ENCODE data around the gene FRMD4A.

FRMD4A gene

DNA sequence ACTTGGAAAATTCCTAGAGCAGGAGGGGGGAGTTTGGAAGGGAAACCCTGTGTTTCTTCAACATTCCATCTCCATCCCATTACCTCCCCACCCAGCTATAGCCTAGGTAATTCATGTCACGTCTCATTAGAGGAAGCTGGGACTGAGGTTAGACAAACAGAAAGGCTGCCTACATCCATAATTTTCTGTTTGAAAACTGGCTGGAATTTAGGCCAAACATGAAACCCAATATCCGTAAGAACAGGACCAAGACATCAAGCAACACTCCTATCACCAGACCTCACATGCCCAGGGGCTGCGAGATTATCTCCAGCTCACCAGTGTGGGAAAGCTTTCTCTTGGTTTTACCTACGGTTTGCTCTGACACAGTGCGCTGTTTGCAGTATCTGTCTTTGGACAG, 316.3 kb downstream of the FRMD4A start:
- no peak for TF ChIP-seq ZNF274 (IDR thresholded peaks at IDR 0.05; ENCODE audit: low read depth, low read length)

DNA sequence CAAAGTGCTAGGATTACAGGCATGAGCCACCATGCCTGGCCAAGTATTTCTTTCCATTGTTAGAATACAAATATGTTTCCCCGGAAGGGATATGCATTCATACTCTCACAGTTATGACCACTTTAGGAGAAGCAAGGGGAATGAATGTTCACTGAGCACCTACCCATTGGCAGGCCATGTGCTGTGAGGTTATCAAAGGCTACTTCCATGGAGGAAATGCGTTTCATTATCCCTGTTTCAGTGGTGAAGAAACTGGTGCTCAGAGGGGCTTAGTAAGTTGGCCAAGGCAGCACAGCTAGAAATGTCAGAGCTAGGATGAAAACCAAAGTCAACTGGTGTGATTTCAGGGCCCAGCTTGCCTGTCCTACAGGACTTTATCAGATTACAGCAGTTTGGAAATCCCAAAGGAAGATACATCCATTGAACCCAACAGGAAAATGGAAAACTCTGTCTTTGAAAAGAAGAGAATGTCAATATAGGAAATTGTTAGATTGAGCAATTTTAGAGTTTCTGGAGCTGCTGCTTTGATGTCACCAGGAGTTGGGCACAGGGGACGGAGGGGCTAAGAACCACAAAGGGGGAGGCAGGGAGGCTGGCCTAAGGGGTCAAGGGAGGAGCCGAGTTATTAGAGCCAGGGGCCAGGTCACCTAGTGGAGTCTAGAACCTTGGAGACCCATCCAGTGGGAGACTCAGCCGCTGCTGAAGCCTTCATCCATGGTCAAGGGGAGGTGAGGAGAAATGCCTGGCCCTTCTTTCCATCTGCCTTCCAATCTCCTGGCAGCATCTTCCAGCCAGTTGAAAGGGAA, 319.8 kb downstream of the FRMD4A start:
- TF ChIP-seq ZNF274 (IDR thresholded peaks at IDR 0.05; ENCODE audit: low read depth, low read length) = no peak
- no peak overlapping the region for H3K4me3 ChIP-seq (ENCODE audit: low read length)

More for the DNA sequence above, 316.3 kb downstream of the FRMD4A start:
- no peak overlapping the region for H3K4me3 ChIP-seq (ENCODE audit: low read length)

DNA sequence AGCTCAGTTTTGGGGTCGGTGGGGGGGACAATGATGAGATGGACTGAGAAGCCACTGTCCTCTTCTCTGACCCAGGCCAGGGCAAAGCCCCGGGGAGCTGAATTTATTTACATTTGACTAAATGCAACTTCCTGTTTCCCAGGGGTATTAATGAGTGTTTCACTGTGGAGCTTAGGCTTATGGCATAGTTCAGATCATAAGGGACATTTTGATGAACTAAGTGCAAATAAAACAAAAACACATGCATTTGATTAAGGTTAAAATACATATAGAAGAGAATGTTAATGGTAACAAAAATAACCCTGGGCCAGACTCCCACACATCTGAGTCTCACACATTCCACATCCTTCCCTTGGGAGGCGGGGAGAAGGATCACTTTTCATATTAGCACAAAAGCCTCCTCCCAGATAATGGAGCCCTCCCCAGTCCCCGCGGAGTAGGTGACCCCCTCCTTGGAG, 320.6 kb downstream of the FRMD4A start:
- H3K4me3 ChIP-seq (ENCODE audit: low read length) = peak overlapping the region; percentile 50; the same call in 1 of the 2 replicates
- no peak for TF ChIP-seq ZNF274 (IDR thresholded peaks at IDR 0.05; ENCODE audit: low read depth, low read length)

DNA sequence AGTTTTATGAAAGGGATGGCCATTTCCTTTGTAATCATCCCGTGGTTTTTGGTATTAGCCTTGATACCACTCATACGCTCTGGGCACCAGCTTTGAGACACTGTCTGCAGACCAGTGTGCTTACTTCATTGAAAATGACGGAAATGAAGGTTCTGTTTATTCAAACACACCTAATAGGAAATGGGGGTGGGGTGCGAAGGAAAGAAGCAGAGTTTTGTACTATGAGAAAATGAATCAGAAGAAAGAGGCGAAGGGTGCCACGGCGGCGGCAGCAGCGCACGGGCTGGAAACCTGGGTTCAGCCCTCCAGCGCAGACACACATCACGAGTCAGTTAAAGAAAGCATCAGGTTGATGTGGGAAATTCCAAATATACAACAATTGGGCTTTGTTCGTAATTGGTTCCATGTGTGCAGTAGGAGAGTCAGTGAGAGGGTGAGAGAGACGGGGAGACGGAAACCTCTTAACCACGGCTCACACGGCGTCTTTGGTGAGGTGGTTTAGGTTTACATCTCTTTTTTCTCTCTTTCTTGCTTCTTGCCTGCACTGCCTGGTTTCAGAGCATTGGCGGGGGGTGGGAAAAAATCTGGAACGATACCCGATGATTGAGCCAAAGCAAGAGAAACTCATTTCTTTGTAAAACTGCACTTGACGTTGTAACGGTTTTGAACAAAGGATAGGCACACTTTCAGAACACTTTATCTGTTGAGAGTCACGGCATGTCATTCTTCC, 321.2 kb downstream of the FRMD4A start:
- no peak for TF ChIP-seq ZNF274 (IDR thresholded peaks at IDR 0.05; ENCODE audit: low read depth, low read length)
- H3K4me3 ChIP-seq (ENCODE audit: low read length) = peak overlapping the region; percentile 50

DNA sequence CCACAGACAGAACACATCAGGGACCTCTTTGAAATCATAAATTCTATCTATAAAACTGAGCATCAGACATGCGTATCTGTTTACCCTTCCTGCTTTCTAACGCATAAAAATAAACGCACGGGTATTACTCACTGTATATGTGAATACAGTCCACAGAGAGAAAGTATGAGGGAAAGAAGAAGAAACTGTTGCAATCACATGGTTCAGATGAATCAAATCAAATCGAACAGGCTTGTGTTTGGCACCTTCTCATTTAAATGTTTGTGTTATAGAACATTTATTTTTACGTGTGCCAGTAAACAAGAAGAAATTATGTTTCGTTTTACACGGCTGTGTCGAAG, 322.0 kb downstream of the FRMD4A start:
- TF ChIP-seq ZNF274 (IDR thresholded peaks at IDR 0.05; ENCODE audit: low read depth, low read length) = no peak
- peak overlapping the region; percentile 68 for H3K4me3 ChIP-seq (ENCODE audit: low read length)

DNA sequence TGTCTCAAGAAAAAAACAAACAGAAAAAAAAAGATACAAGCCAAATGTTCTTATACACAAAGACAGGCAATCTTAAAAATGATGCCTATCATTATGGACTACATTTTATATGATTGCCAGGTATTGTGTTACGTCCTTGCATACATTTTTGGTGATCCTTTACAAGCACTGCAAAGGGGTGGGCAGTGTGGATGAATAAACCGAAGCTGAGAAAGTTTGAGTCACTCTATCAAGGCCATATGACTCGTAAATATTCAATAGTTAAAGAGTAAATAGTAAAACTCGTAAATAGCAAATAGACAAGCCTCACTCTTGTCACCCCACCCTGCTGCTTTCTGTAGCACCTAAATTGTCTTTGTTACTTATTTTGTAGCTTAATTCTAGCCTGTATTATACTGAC, 326.2 kb downstream of the FRMD4A start:
- H3K4me3 ChIP-seq (ENCODE audit: low read length) = no peak overlapping the region
- no peak for TF ChIP-seq ZNF274 (IDR thresholded peaks at IDR 0.05; ENCODE audit: low read depth, low read length)

DNA sequence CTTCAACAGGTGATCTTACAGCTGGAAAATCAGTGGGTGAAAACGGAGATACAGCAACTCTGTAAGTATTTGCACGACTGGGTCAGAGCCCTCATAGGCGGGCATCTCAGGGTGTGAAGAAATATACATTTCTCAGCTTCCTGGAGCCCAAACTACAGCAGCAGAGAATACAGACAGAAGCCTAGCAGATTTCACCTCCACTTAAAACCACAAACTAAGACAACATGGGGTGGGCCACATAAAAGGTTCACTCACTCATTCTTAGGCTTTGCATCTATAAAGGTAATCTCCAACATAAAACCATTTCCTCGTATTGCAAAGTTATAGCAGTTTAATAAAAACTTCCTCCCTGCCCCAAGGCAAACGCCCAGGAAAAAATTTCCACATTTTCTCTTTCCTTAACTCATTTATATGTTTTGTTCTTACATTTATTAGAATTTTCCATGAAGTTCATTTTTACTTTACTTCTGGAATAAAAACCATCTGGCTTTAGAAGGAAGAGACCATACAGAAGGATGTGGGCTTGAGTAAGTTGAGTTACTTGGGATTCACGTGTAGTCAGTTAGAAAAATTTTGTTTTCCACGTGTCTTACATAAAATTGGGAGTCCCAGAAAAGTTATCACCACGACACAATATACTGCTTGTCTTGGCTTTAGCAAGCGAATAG, 327.1 kb downstream of the FRMD4A start:
- TF ChIP-seq ZNF274 (IDR thresholded peaks at IDR 0.05; ENCODE audit: low read depth, low read length) = no peak
- no peak overlapping the region for H3K4me3 ChIP-seq (ENCODE audit: low read length)

DNA sequence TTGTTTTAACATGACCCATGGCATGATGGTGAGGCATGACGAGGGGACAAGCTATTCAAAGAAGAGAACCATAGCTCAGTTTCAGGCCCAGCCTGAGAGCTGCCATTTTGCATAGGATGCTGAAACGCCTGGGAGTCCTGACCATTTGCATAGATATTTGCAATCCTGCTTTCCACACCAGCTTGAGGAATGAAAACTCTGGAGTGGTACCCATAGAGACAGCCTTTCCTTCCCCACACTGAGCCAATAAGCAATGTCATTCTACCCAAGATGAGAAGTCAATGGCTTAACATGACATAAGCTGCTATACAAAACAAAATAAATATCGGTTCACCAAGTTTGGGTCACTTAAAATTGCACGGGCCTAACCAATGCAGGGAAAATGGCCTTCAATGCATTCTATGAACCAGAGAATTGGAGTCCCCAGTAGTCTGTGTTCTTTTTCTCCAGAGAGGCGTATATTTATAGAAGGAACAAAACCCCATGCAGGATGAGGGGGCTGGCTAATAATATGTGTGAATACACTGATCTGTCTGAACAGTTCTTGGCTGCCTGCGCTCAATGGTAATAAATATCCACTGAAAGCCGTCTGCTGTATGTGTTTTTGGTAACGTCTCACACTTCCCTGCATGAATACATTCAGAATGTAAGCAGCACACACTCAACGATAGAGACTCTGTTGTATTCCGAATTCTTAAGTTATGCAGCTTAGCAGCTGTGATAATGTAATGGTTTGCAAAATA, 329.3 kb downstream of the FRMD4A start:
- H3K4me3 ChIP-seq (ENCODE audit: low read length) = no peak overlapping the region
- no peak for TF ChIP-seq ZNF274 (IDR thresholded peaks at IDR 0.05; ENCODE audit: low read depth, low read length)

DNA sequence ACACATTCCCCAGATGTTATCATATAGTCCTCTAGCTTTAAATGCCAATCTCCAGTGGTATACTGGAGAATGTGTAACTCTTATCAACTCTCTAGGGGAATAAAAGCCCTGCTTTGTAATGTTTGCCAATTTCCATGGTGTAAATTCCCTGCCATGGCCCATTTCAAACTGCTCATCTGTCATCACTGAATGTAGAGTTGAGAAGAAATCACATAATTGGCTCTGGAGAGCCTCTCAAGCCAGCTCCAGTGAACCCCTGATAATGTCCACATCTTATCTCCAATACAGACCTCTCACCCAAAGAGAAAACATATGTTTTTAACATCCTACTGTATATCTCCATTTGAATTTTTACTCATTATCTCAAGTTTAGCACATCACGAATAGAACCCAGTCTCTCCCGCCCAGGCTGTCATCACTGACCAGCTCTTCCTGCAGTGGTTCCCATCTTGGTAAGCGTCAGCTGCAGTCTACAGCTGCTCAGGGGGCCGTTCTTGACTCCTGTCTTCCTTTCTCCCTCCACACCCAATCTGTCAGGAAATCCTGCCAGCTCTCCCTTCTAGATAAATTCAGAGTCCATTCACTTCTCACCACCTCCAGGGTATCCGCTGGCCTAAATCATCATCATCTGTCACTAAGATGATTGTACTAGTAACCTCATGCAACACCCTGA, 332.4 kb downstream of the FRMD4A start:
- no peak overlapping the region for H3K4me3 ChIP-seq (ENCODE audit: low read length)
- no peak for TF ChIP-seq ZNF274 (IDR thresholded peaks at IDR 0.05; ENCODE audit: low read depth, low read length)

DNA sequence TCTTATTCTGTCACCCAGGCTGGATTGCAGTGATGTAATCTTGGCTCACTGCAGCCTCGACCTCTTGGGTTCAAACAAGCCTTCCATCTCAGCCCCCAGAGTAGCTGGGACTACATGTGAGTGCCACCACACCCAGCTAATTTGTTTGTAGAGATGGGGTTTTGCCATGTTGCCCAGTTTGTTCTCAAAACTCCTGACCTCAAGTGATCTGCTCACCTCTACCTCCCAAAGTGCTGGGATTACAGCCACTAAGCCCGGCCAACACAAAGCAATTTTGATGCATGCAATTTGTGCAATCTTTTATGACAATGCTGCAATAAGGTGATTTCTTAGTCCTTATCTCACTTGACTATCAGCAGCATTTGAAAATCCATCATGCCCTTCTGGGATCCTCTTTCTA, 333.1 kb downstream of the FRMD4A start:
- TF ChIP-seq ZNF274 (IDR thresholded peaks at IDR 0.05; ENCODE audit: low read depth, low read length) = no peak
- H3K4me3 ChIP-seq (ENCODE audit: low read length) = no peak overlapping the region

DNA sequence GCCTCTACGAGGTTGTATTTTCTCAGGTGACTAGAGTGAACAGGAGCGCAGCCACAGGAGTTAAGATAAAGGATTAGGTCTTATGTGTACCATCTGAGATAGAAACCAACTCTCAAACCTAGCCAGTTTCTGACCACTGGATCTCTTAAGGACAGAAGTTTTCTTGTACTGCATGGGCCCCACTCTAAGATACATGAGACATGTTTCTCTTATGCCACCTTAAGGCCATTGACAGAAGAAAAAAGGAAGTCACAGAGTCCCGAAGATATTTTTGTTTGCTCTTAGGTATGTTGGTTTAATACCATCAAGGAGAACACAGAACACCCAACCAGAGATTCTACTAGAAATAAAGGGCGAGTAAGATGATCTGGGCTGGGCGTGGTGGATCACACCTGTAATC, 335.8 kb downstream of the FRMD4A start:
- no peak for TF ChIP-seq ZNF274 (IDR thresholded peaks at IDR 0.05; ENCODE audit: low read depth, low read length)
- no peak overlapping the region for H3K4me3 ChIP-seq (ENCODE audit: low read length)

DNA sequence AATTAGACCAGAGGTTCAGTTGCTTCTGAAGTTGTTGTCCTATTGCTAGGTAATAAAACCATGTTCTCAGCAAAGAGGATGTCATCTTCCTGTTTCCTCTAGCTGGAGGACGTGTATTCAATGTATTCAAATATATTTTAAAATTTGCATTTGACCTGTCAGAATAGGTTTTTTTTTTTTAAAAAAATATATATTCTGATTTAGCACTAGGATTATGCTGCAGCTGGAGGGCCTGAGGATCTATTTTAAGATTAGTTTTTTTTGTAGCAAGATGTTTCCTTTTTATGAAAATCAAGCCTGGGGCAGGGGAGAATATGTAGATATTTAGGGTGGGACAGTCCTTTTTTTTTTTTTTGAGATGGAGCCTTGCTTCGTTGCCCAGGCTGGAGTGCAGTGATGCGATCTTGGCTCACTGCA, 337.0 kb downstream of the FRMD4A start:
- no peak overlapping the region for H3K4me3 ChIP-seq (ENCODE audit: low read length)
- TF ChIP-seq ZNF274 (IDR thresholded peaks at IDR 0.05; ENCODE audit: low read depth, low read length) = no peak

DNA sequence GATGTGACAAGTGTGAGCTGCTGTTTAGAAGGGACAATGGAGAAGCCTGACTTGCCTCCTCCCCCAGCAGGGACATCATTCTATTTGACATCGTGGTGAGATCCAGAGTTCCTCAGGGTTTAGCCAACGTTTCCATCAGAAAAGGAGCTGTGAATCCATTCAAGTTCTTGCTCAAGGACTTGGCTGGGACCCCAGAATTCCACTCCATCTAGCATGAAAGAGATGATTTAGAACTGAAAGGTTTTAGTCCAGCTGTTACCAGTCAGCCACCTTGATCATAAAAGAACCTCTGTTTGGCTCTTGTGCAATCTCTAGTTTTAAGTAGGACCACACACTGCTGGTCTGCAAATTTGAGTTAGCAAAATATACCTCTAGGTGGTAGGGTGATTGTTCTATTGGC, 337.6 kb downstream of the FRMD4A start:
- H3K4me3 ChIP-seq (ENCODE audit: low read length) = no peak overlapping the region
- no peak for TF ChIP-seq ZNF274 (IDR thresholded peaks at IDR 0.05; ENCODE audit: low read depth, low read length)

Measured in GM08714 (cell line).